HCT116 (cell line): Measurements from ENCODE around the gene NDUFV3. TPM values are rescaled to one million over a fixed set of nuclear protein-coding genes. Genes with fewer than 3 reads are reported as not detected.

Source experiments
- ATAC-seq: fragments of 200-7000 bp; cut with Tn5 transposase; 2 replicates; pipeline ENCODE4 v1.9.1; 2020; ENCODE audit warnings: mild to moderate bottlenecking, moderate library complexity
- BruUV-seq: library from RNA; stranded (reverse); fragments of 400-500 nt; replicated peaks from 2 replicates; lab custom pipeline; 2021; lab: Mats Ljungman, UMichigan
- CTCF ChIA-PET: fragments of 300-600 bp; sonication (Branson Sonifier 250); formaldehyde crosslinking; loops from one replicate; lab custom pipeline; 2021; ENCODE audit warnings: antibody characterized with exemption; lab: Charles Lee
- POLR2A ChIA-PET: fragments of 300-600, 350-600 bp; sonication (Branson Sonifier 250); formaldehyde crosslinking; loops from one replicate; lab custom pipeline; 2021; ENCODE audit warnings: antibody characterized with exemption; lab: Charles Lee
- RAD21 ChIA-PET, 2 experiments: fragments of 300-600 bp; sonication (Branson Sonifier 250); formaldehyde crosslinking; loops; one replicate each; lab custom pipeline; 2023; ENCODE audit warnings: low total read pairs in 2 of 2; ENCODE audit not compliant: uncharacterized antibody in 2 of 2, unreplicated experiment in 2 of 2, low non-redundant PET in 1 of 2; lab: Charles Lee
- DNase-seq: peaks from one replicate; pipeline ENCODE4 v3.0.0-alpha.2; 2010; ENCODE audit warnings: low read depth, low spot score
- H2AFZ ChIP-seq: fragments of 200-600 bp; shearing (Covaris generic), sonication (generic); 2 replicates; pipeline ENCODE4 v1.6.1; 2017; ENCODE audit warnings: low read depth, mixed run types, mixed read lengths, antibody characterized with exemption, low read length; ENCODE audit not compliant: poor library complexity, severe bottlenecking
- H3K27ac ChIP-seq: 2 replicates; pipeline ENCODE4 v1.5.1; 2012; ENCODE audit warnings: low read depth, low read length
- H3K27me3 ChIP-seq: fragments of 200-600 bp; sonication (generic); 2 replicates; pipeline ENCODE4 v1.6.1; 2016; ENCODE audit warnings: mixed run types, low read length, mixed read lengths; ENCODE audit not compliant: insufficient read depth
- H3K36me3 ChIP-seq, 2 experiments: fragments of 200-500 bp in 1 of 2; fragments of 200-600 bp in 1 of 2; sonication (Bioruptor generic) in 1 of 2; sonication (generic) in 1 of 2; 2 replicates each; pipeline versions ENCODE4 v1.5.1 to v1.6.1; 2014 to 2016; ENCODE audit warnings: low read length in 2 of 2, inconsistent platforms in 1 of 2, mixed read lengths in 1 of 2, mixed run types in 1 of 2; ENCODE audit not compliant: insufficient read depth in 2 of 2, control insufficient read depth in 1 of 2
- H3K4me1 ChIP-seq, 2 experiments: fragments of 200-600 bp in 1 of 2; sonication (generic) in 1 of 2; 2 replicates each; pipeline versions ENCODE4 v1.5.1 to v1.6.1; 2012 to 2017; ENCODE audit warnings: low read length in 2 of 2, inconsistent platforms in 1 of 2, mild to moderate bottlenecking in 1 of 2, mixed read lengths in 1 of 2, mixed run types in 1 of 2, moderate library complexity in 1 of 2; ENCODE audit not compliant: insufficient read depth in 2 of 2, control insufficient read depth in 1 of 2
- H3K4me2 ChIP-seq: fragments of 200-600 bp; sonication (generic); 2 replicates; pipeline ENCODE4 v1.6.1; 2017; ENCODE audit warnings: mixed run types, low read length, mixed read lengths
- H3K4me3 ChIP-seq, 2 experiments: fragments of 200-600 bp in 1 of 2; sonication (generic) in 1 of 2; replicated peaks in 1 of 2; 2 replicates each; pipeline ENCODE4 v1.5.1; 2011 to 2016; ENCODE audit warnings: low read length in 2 of 2, control low read depth in 1 of 2, low read depth in 1 of 2, mild to moderate bottlenecking in 1 of 2, mixed read lengths in 1 of 2, mixed run types in 1 of 2
- H3K79me2 ChIP-seq: fragments of 200-600 bp; sonication (generic); 2 replicates; pipeline ENCODE4 v1.6.1; 2017; ENCODE audit warnings: mild to moderate bottlenecking, mixed run types, low read length, moderate library complexity, mixed read lengths; ENCODE audit not compliant: insufficient read depth
- H3K9ac ChIP-seq: fragments of 200-600 bp; sonication (generic); 2 replicates; pipeline ENCODE4 v1.6.1; 2016; ENCODE audit warnings: low read length, mixed read lengths
- H3K9me2 ChIP-seq: fragments of 200-600 bp; sonication (generic), shearing (Covaris generic); 2 replicates; pipeline ENCODE4 v1.6.1; 2017; ENCODE audit warnings: mixed run types, mild to moderate bottlenecking, moderate library complexity; ENCODE audit not compliant: insufficient read depth
- H3K9me3 ChIP-seq, 2 experiments: fragments of 200-500 bp in 1 of 2; fragments of 200-600 bp in 1 of 2; sonication (Bioruptor generic) in 1 of 2; sonication (generic) in 1 of 2; 2 replicates each; pipeline ENCODE4 v1.6.1; 2014 to 2017; ENCODE audit warnings: low read length in 2 of 2, mixed read lengths in 2 of 2, inconsistent platforms in 1 of 2, low read depth in 1 of 2, mild to moderate bottlenecking in 1 of 2, mixed run types in 1 of 2, moderate library complexity in 1 of 2; ENCODE audit not compliant: control insufficient read depth in 1 of 2, insufficient read depth in 1 of 2
- H4K20me1 ChIP-seq: fragments of 200-600 bp; sonication (generic), shearing (Covaris generic); 2 replicates; pipeline ENCODE4 v1.6.1; 2017; ENCODE audit warnings: mixed run types, mild to moderate bottlenecking, moderate library complexity; ENCODE audit not compliant: insufficient read depth
- ATF3 ChIP-seq: IDR thresholded peaks from 2 replicates; pipeline ENCODE4 v1.6.1; 2012
- CBX3 ChIP-seq: IDR thresholded peaks from 2 replicates; pipeline ENCODE4 v1.6.1; 2012; ENCODE audit warnings: low read depth
- CEBPB ChIP-seq: IDR thresholded peaks from 2 replicates; pipeline ENCODE4 v1.6.1; 2012; ENCODE audit warnings: low read depth
- CTCF ChIP-seq, 3 experiments: fragments of 200-600 bp in 1 of 3; sonication (generic) in 1 of 3; IDR thresholded peaks in 2 of 3; conservative IDR thresholded peaks in 1 of 3; 2 replicates each; pipeline ENCODE4 v1.5.1; 2012 to 2017; ENCODE audit warnings: low read depth in 2 of 3, low read length in 2 of 3, antibody characterized with exemption in 1 of 3, borderline replicate concordance in 1 of 3, control low read depth in 1 of 3, mild to moderate bottlenecking in 1 of 3, mixed read lengths in 1 of 3, mixed run types in 1 of 3, moderate library complexity in 1 of 3; ENCODE audit not compliant: insufficient read depth in 1 of 3
- EGR1 ChIP-seq: IDR thresholded peaks from 2 replicates; pipeline ENCODE4 v1.6.1; 2012; ENCODE audit warnings: low read depth
- ELF1 ChIP-seq: IDR thresholded peaks from 2 replicates; pipeline ENCODE4 v1.6.1; 2012; ENCODE audit warnings: low read depth, borderline replicate concordance
- EZH2 ChIP-seq: fragments of 200-600 bp; sonication (generic); IDR thresholded peaks from 2 replicates; pipeline ENCODE4 v1.6.1; 2017; ENCODE audit warnings: antibody characterized with exemption, mixed run types
- FOSL1 ChIP-seq: IDR thresholded peaks from 2 replicates; pipeline ENCODE4 v1.6.1; 2012; ENCODE audit warnings: low read depth
- JUND ChIP-seq: IDR thresholded peaks from 2 replicates; pipeline ENCODE4 v1.6.1; 2012
- POLR2A ChIP-seq: IDR thresholded peaks from 2 replicates; pipeline ENCODE4 v1.7.0; 2011; ENCODE audit warnings: borderline replicate concordance; ENCODE audit not compliant: insufficient read depth, insufficient read length; ENCODE audit errors: extremely low read depth
- POLR2AphosphoS5 ChIP-seq: IDR thresholded peaks from 2 replicates; pipeline ENCODE4 v1.6.1; 2011; ENCODE audit warnings: mild to moderate bottlenecking, low read depth, low read length, moderate library complexity
- REST ChIP-seq: IDR thresholded peaks from 2 replicates; pipeline ENCODE4 v1.6.1; 2012; ENCODE audit warnings: low read depth
- SIN3A ChIP-seq: IDR thresholded peaks from 2 replicates; pipeline ENCODE4 v1.6.1; 2012; ENCODE audit warnings: low read depth
- SP1 ChIP-seq: IDR thresholded peaks from 2 replicates; pipeline ENCODE4 v1.6.1; 2012; ENCODE audit warnings: low read depth
- SRF ChIP-seq: IDR thresholded peaks from 2 replicates; pipeline ENCODE4 v1.6.1; 2012; ENCODE audit warnings: low read depth
- intact Hi-C: fragments of 100-400 bp; cut with micrococcal nuclease; formaldehyde crosslinking; loops from 2 replicates; pipeline ENCODE4 v1.10.0; 2022
- total RNA-seq: library from RNA; stranded (reverse); gene quantifications from one replicate; pipeline ENCODE4 v1.2.1, GENCODE V29; 2021; ENCODE audit not compliant: unreplicated experiment

The NDUFV3 gene
- total RNA-seq, 1 experiment from 2014 or later = 35.2 TPM

- H3K9me3 ChIP-seq = no peaks in the 10 kb centered on the region
- RAD21 ChIA-PET = no interaction called here
Observed at GRCh38 chr21:42855171-42855936, 37.8 kb upstream of the NDUFV3 start.

More at GRCh38 chr21:42855171-42855936, 37.8 kb upstream of the NDUFV3 start:
- Histone ChIP-seq H3K9ac (no peak overlapping the region), H4K20me1 (peaks cover 3% of the 10 kb centered on the region; the same call in 1 of the 2 replicates), H3K4me1 (no peaks in the 10 kb centered on the region), H3K36me3 (peaks cover 45 to 66% of the 10 kb centered on the region in 2 experiments), H3K4me2 (no peak overlapping the region), H3K79me2 (peaks cover 97% of the 10 kb centered on the region), H2AFZ (no peak overlapping the region), H3K27ac (no peak overlapping the region), H3K9me2 (no peaks in the 10 kb centered on the region), H3K27me3 (no peaks in the 10 kb centered on the region), H3K4me3 (no peak overlapping the region)
- ATAC-seq (no peak), DNase-seq (no peak)
- no TSS peak for BruUV-seq
- intact Hi-C loops = no loop called here
- TF ChIP-seq SRF = no peak
- no peak for TF ChIP-seq FOSL1
- no peak for TF ChIP-seq EGR1
- no peak for TF ChIP-seq CBX3
- no peak for TF ChIP-seq EZH2
- TF ChIP-seq CTCF (IDR thresholded peaks at IDR 0.05 in 2 of 3, conservative IDR thresholded peaks at IDR 0.05 in 1 of 3; ENCODE audit: borderline replicate concordance in 1 of 3, insufficient read depth in 1 of 3, low read depth in 2 of 3, low read length in 2 of 3) = no peak
- no peak for TF ChIP-seq SIN3A
- TF ChIP-seq POLR2A = no peak
- TF ChIP-seq REST = no peak
- TF ChIP-seq ELF1 = no peak
- no peak for TF ChIP-seq CEBPB
- TF ChIP-seq JUND = no peak
- no peak for TF ChIP-seq POLR2AphosphoS5
- no peak for TF ChIP-seq SP1
- no peak for TF ChIP-seq ATF3
- CTCF ChIA-PET = no interaction called here
- POLR2A ChIA-PET = no interaction called here
